CD4-positive, alpha-beta T cell treated with Interleukin-2 at 100 ng/mL for 4 hours (primary cell): Measurements from ENCODE around the gene ABCC4.

Source experiments
- DNase-seq: peaks from one replicate; pipeline ENCODE4 v3.0.0-alpha.2; 2020; ENCODE audit warnings: low spot score

The ABCC4 gene

DNA sequence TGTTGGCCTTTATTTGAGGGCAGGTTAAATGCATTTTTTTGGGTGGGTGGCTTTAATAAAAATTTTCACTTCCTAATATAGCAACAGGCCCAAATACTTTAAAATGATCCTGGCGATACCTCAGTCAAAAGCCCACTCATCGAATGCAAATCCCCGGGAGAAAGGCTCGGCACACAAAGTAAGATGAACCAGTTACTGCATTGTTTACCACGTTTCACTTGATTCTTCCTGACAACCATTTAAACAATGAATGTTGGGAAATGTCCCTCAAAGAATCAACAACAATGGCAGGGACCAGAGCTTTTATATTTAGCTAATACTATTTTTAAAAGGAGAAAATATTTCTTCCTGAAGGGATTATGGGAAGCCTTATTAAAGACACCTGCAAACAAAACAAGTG is 187.7 kb downstream of the ABCC4 start:
- no peak for DNase-seq

- no peak for DNase-seq
Measured at GRCh38 chr13:95112883-95113282, 188.4 kb downstream of the ABCC4 start.

GRCh38 chr13:95111608-95112007 is 189.6 kb downstream of the ABCC4 start:
- DNase-seq: no peak

- DNase-seq: no peak
Measured at GRCh38 chr13:95106562-95106961, 194.7 kb downstream of the ABCC4 start.

DNA sequence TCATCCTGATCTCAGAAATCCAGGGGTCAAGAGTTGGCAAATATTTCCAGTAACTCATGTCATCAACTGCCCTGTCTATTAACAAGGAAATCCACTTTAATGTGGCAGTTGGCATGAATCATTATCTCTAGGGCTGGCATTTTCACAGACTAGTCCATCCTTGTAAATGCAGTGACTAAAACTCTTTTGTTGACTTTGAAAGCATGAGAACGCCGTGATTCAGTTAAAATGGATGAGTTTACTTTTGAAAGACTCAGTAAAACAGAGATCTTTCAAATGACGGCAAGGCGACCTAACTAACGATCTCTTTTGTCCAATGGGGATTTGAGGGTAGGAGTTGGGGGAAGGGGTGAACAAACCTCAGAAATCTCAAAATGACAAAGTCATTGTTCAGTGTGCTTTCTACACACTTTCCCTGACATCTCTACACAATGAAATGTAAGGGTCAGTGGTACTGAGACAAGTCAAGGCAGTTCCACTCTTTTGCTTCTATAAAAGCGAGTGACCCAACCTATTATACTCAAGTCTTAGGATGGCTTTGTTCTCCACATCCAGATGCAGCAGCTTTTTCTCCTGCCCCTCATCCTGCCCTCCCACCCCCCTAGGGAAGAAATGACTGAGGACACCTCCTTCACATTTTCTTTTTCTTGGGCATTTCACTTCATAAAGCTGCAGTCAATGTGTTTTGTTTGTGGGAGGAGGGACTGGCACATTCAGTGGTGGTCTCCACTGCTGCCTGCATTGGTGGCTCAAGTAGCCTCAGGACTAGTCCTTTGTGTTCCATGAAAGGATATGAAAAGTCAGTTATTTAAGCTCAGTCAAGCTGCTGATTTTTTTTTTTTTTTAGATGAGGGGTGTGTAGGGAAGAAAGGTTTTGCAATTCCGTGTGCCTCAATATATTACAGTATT is 200.5 kb downstream of the ABCC4 start:
- DNase-seq: no peak

DNA sequence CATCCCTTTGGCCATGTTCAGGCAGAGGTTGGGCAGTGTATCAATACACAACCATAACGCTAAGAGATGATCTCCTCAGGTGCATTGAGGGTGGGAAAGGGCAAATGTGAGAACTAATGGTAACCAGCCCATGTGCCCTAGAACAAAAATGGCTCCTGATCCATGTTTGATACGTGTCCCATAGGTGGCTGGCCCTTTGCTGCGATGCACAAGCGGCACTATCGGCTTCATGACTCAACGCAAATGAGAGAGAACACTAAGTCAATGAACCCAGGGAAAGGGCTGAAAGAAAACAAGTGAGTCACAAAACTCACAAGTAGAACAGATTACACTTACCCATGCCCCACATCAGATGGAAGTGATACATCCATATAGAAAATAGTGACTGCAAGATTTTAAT is 201.7 kb downstream of the ABCC4 start:
- DNase-seq: no peak

DNA sequence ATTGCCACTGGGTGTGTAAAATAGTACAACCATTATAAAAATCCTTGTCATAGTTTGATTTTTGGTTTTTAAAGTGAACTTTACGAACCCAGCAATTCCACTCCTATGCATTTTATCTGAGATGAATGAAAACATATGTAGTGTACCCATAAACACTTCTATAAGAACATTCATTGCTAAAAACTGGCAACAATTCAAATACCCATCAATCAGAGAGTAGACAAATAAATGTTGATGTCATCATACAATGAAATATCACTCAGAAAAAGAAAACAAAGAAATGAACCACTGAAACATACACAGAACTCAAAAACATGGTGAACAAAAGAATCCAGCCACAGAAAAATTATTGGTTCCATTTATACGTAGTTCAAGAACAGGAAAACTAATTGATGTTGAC is 202.3 kb downstream of the ABCC4 start:
- DNase-seq: no peak

DNA sequence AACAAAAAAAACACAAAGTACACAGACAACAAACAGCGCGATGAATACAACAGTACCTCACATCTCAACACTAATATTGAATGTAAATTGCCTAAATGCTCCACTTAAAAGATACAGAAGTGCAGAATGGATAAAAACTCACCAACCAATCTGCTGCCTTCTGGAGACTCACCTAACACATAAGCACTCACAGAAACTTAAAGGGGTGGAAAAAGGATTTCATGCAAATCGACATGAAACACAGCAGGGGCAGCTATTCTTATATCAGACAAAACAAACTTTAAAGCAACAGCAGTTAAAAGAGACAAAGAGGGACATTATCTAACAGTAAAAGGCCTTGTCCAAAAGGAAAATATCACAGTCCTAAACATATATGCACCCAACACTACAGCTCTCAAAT is 209.5 kb downstream of the ABCC4 start:
- no peak for DNase-seq

DNA sequence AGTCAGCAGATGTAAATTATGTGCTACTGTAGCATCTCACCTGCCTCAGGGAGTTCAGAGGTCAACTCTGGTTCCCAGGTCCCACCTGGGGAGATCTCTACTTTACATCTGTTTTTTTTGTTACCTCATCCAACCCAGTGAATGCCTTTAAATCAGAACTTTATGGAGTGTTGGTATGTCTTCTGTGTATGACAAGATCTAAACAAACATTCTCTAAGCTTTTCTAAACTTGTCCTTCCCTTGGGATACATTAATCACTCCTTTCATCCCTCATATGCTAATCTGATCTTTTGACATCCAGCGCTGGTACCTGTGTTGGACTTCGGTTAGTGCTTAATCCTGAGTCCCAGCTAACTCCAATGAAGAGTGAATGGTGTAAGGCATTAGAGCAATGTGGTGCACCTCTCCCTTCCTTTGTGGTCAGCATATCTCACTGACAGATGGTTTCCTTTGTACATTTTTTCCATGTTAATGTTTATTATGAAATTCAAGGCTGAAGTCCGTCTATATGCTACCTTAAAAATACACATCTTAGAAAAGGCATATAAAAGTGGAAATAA is 213.4 kb downstream of the ABCC4 start:
- no peak for DNase-seq

DNA sequence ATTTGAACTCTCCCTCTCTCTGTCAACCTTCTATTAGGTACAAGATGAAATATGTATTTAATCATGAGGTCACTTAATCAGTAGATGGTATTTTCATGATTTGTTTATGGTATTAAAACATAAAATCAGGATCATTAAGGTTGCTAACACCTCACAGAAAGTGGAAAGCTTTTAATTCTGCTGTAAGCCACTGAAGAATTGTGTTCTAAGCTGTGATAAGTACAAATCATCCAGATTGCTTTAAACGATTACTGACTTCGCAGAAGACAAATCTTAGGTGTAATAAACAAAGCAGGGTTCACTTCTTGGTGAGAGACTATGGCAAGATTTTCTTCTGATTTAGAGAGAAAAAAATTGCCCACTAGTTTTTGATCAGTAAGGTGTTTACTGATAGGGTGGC is 214.5 kb downstream of the ABCC4 start:
- DNase-seq: no peak

GRCh38 chr13:95083758-95084157 is 217.5 kb downstream of the ABCC4 start:
- DNase-seq: no peak

- DNase-seq: no peak
Measured at GRCh38 chr13:95083066-95083465, 218.2 kb downstream of the ABCC4 start.

GRCh38 chr13:95075506-95075905 is 225.7 kb downstream of the ABCC4 start:
- DNase-seq: no peak

- no peak for DNase-seq
Measured at GRCh38 chr13:95074820-95075219, 226.4 kb downstream of the ABCC4 start.

DNA sequence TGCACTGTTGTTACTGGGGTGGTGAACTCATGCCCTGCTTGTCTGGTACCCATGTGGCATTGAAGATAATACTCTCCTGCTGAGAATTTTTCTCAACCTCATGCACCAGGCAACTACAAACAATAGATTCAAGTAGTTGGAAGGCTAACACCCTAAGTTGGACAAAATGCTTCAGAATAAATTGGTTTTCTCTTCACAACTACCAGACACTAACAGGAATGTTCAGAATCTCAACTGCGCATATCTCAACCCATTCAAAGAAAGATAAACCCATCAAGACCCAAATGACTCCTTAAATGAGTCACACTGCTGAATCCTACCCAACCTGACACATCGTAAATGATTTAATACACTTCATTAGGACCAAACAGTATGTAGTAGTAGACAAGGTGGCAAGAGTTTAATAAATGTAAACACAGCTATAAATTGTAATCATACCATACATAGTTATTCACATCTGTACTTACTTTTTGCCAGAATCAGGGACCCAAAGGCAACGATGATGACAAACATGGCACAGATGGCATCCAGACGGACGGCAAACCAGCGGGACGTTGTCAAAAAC is 227.4 kb downstream of the ABCC4 start:
- no peak for DNase-seq

- DNase-seq: no peak
Measured at GRCh38 chr13:95067303-95067702, 233.9 kb downstream of the ABCC4 start.

DNA sequence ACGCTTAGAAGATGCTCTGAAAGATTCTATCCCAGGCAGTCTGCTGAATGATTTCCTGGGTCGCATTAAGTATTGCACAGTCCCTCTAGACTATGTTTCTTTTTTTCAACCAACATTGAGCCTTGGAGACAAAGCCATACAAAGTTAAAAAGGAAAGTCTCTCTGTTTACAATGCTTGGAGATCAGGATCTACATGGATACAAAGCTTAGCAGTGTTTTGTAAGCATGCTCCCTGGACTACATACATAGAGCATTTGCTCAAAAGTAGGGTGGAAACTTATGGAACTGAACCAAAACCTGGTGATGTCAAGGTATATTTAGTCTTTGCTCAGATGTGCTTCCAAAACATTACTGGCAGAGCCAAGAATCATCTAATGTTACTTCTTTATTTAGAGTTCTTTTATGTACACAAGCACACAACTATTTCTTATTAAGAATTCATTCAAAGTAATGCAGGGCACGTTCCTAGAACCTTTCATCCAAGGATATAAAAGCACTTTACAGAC is 241.2 kb downstream of the ABCC4 start:
- DNase-seq: no peak

DNA sequence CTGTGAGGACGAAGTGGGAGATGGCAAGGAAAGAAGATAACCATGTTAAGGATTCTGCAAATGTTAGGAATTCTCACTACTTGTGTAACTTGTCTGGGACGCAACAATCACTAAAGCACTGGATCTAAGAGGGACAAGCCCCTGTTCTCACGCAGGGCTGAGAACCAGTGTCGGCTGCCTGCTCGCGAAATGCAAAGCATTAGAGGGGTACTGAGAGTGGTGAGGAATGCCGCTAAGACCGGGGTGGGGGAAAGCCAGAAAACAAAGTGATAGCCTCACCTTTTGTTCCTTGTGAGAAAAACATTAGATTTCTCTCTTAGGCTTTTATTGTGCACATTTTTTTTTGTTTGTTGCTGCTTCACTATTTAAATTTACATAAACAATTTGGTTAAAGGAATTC is 241.9 kb downstream of the ABCC4 start:
- no peak for DNase-seq

GRCh38 chr13:95058680-95059079 is 242.6 kb downstream of the ABCC4 start:
- no peak for DNase-seq

- DNase-seq: no peak
Measured at GRCh38 chr13:95056266-95056665, 245.0 kb downstream of the ABCC4 start.

DNA sequence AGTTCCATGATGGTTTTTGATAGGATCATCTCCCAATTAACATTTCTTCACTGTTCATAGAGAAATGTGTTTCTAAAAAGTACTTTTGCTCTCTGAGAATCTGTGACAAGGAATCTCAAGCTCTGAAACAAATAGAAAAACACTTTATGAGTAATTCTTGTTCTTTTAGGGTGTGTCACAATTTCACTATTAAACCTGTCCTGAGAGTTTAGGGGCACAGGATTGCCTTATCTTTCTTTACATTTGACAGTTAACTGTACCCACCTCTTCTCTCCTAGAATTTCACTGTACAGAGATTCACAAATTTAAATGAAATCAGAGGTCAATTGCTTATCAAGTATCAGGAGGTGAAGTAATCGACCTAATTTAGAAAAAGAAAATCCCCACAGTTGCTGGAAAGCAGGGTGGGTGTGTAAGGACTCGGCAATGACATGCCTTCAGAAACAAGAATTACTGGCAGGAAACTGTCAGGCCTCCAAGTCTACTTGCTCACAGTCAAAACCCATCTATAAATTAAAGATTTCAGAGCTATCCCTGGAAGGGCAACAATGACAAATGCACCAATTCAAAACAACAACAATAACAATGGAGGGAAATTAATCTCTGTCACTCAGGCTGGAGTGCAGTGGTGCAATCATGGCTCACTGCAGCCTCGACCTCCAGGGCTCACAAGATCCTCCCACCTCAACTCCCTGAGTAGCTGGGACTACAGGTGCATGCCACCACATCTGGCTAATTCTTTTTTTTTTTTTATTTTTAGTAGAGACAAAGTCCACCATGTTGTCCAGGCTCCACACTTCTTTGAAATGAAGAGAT is 250.2 kb downstream of the ABCC4 start:
- DNase-seq: no peak

DNA sequence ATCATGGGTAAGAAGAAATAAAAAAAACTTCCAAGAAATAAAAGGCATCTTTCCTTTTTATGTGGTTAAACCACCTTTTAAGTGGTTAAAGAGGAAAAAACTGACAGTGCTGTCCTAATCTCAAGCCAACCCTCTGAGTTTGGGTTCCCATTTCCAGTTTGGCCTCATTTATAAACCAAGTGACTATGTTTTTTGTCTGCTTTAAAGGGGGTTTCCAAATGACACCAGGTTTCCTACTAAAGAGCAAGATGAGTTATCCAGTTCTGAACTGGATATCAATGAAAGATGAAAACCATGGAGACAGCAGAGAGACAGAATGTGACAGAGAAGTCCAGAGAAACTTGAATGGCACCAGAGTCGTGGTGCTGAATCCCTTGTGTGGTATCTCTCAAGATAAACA is 251.5 kb downstream of the ABCC4 start:
- DNase-seq: no peak
